Measurements from ENCODE around the gene FANCG. TPM values are rescaled to one million over a fixed set of nuclear protein-coding genes. Genes with fewer than 3 reads are reported as not detected.

The FANCG gene
- total and polyA plus RNA-seq, 10 donors, result 15.8 to 37.5 (median 24.2) TPM

GRCh38 chr9:35071814-35072460, 7.8 kb downstream of the FANCG start:
- H3K4me1 ChIP-seq, result peaks cover 28 to 60% (median 48%) of the 10 kb centered on the region in 6 donors
- WGBS, 5 donors, result 0 to 1% (median 0%) methylated on average over 27 to 79 of the region's 79 CpGs
- TF ChIP-seq POLR2AphosphoS5 (IDR thresholded peaks at IDR 0.05) (no peak), CTCF (IDR thresholded peaks at IDR 0.05 in 8 of 11, conservative IDR thresholded peaks at IDR 0.05 in 3 of 11) (peak in 9 of 11 experiments; percentile 21 to 62 (median 52)), POLR2A (IDR thresholded peaks at IDR 0.05) (peak in 1 of 3 donors; percentile 69)
- intact Hi-C loops (cut with DNase I; ENCODE audit: low total_unique reads), result no loop called here
- H3K36me3 ChIP-seq, result peaks cover 3 to 63% (median 15%) of the 10 kb centered on the region in 6 donors
- H3K9me3 ChIP-seq, result no peaks in the 10 kb centered on the region
- peak overlapping the region; percentile 98 to 100 (median 100) for H3K27ac ChIP-seq
- DNase-seq, result peak; percentile 97
- no peaks in the 10 kb centered on the region for H3K27me3 ChIP-seq (replicated peaks in 1 of 7)
- peak overlapping the region; percentile 69 to 96 (median 88) for H3K4me3 ChIP-seq

GRCh38 chr9:35070823-35071813, 8.6 kb downstream of the FANCG start:
- no peaks in the 10 kb centered on the region for H3K9me3 ChIP-seq
- peaks cover 3 to 63% (median 23%) of the 10 kb centered on the region in 6 donors for H3K36me3 ChIP-seq
- peak overlapping the region; percentile 69 to 96 (median 88) for H3K4me3 ChIP-seq
- peak overlapping the region; percentile 98 to 100 (median 100) for H3K27ac ChIP-seq
- no peak for DNase-seq
- 0 to 1% (median 1%) methylated on average over 20 of the region's 20 CpGs for WGBS, 5 donors
- intact Hi-C loops (cut with DNase I; ENCODE audit: low total_unique reads), result no loop called here
- no peak for TF ChIP-seq POLR2AphosphoS5 (IDR thresholded peaks at IDR 0.05)
- no peak for TF ChIP-seq POLR2A (IDR thresholded peaks at IDR 0.05)
- TF ChIP-seq CTCF (IDR thresholded peaks at IDR 0.05 in 8 of 11, conservative IDR thresholded peaks at IDR 0.05 in 3 of 11), result no peak
- no peaks in the 10 kb centered on the region for H3K27me3 ChIP-seq (replicated peaks in 1 of 7)
- H3K4me1 ChIP-seq, result peaks cover 28 to 65% (median 49%) of the 10 kb centered on the region in 6 donors

- DNase-seq, result no peak
- peak overlapping the region in 1 of 8 donors; percentile 90 for H3K4me3 ChIP-seq
- no peaks in the 10 kb centered on the region for H3K9me3 ChIP-seq
- no peaks in the 10 kb centered on the region for H3K27me3 ChIP-seq (replicated peaks in 1 of 7)
- H3K27ac ChIP-seq, result no peak overlapping the region
- H3K4me1 ChIP-seq, result peaks cover 28 to 69% (median 49%) of the 10 kb centered on the region in 6 donors
- intact Hi-C loops (cut with DNase I; ENCODE audit: low total_unique reads), result no loop called here
- peaks cover 3 to 63% (median 44%) of the 10 kb centered on the region in 6 donors for H3K36me3 ChIP-seq
- 56 to 73% (median 70%) methylated on average over 4 of the region's 4 CpGs for WGBS, 5 donors
- no peak for TF ChIP-seq POLR2AphosphoS5 (IDR thresholded peaks at IDR 0.05)
- TF ChIP-seq CTCF (IDR thresholded peaks at IDR 0.05 in 8 of 11, conservative IDR thresholded peaks at IDR 0.05 in 3 of 11), result no peak
- no peak for TF ChIP-seq POLR2A (IDR thresholded peaks at IDR 0.05)
Measured at GRCh38 chr9:35069020-35069419, 10.7 kb downstream of the FANCG start.
